Liver (tissue), 9 donors: ENCODE data around the gene PLA2G6. TPM values are rescaled to one million over a fixed set of nuclear protein-coding genes. Genes with fewer than 3 reads are reported as not detected.

Experiments
- DNase-seq: peaks from one replicate; pipeline ENCODE4 v3.0.0-alpha.2; 2017; ENCODE audit warnings: low spot score
- H3K27ac ChIP-seq, 2 donors: one replicate each; pipeline ENCODE4 v1.7.0; 2013; ENCODE audit warnings: inconsistent platforms in 2 of 2, low read length in 2 of 2, control low read depth in 1 of 2, low read depth in 1 of 2, mild to moderate bottlenecking in 1 of 2
- H3K27me3 ChIP-seq, 4 donors: one replicate each; pipeline versions ENCODE4 v1.6.1 to v1.7.0; 2013; ENCODE audit warnings: low read length in 3 of 4, inconsistent platforms in 1 of 4, mild to moderate bottlenecking in 1 of 4, moderate library complexity in 1 of 4; ENCODE audit not compliant: control insufficient read depth in 4 of 4, insufficient read depth in 4 of 4
- H3K36me3 ChIP-seq, 4 donors: one replicate each; pipeline versions ENCODE4 v1.6.1 to v1.7.0; 2013; ENCODE audit warnings: low read length in 3 of 4, mild to moderate bottlenecking in 3 of 4, low read depth in 1 of 4, moderate library complexity in 1 of 4; ENCODE audit not compliant: control insufficient read depth in 4 of 4, insufficient read depth in 3 of 4
- H3K4me1 ChIP-seq, 4 donors: one replicate each; pipeline versions ENCODE4 v1.6.1 to v1.7.0; 2013; ENCODE audit warnings: low read length in 3 of 4, mild to moderate bottlenecking in 3 of 4, moderate library complexity in 1 of 4; ENCODE audit not compliant: control insufficient read depth in 4 of 4, insufficient read depth in 4 of 4
- H3K4me3 ChIP-seq, 3 donors: one replicate each; pipeline versions ENCODE4 v1.6.1 to v1.7.0; 2013; ENCODE audit warnings: low read length in 3 of 3, control low read depth in 1 of 3, low read depth in 1 of 3, mild to moderate bottlenecking in 1 of 3
- H3K9ac ChIP-seq, 2 donors: one replicate each; pipeline ENCODE4 v1.7.0; 2013; ENCODE audit warnings: low read length in 2 of 2, mild to moderate bottlenecking in 2 of 2, moderate library complexity in 2 of 2, control low read depth in 1 of 2, low read depth in 1 of 2
- H3K9me3 ChIP-seq, 4 donors: one replicate each; pipeline versions ENCODE4 v1.6.1 to v1.7.0; 2013; ENCODE audit warnings: low read length in 3 of 4; ENCODE audit not compliant: control insufficient read depth in 4 of 4
- FOXA1 ChIP-seq: IDR thresholded peaks from 2 replicates; pipeline ENCODE4 v1.6.1; 2016; ENCODE audit warnings: antibody characterized with exemption
- FOXA2 ChIP-seq: IDR thresholded peaks from 2 replicates; pipeline ENCODE4 v1.6.1; 2016; ENCODE audit warnings: antibody characterized with exemption
- GABPA ChIP-seq, 2 donors: IDR thresholded peaks in 1 of 2; conservative IDR thresholded peaks in 1 of 2; 2 replicates each; pipeline ENCODE4 v1.6.1; 2016; ENCODE audit warnings: antibody characterized with exemption in 2 of 2, mild to moderate bottlenecking in 1 of 2, moderate library complexity in 1 of 2
- HNF4A ChIP-seq, 2 donors: conservative IDR thresholded peaks; 2 replicates each; pipeline ENCODE4 v1.6.1; 2016; ENCODE audit warnings: antibody characterized with exemption in 2 of 2, mild to moderate bottlenecking in 2 of 2
- HNF4G ChIP-seq: IDR thresholded peaks from 2 replicates; pipeline ENCODE4 v1.6.1; 2016; ENCODE audit warnings: antibody characterized with exemption
- JUND ChIP-seq, 2 donors: IDR thresholded peaks; 2 replicates each; pipeline ENCODE4 v1.6.1; 2016; ENCODE audit warnings: antibody characterized with exemption in 2 of 2
- NR2F2 ChIP-seq: IDR thresholded peaks from 2 replicates; pipeline ENCODE4 v1.6.1; 2016; ENCODE audit warnings: antibody characterized with exemption
- RAD21 ChIP-seq, 2 donors: IDR thresholded peaks; 2 replicates each; pipeline ENCODE4 v1.6.1; 2016; ENCODE audit warnings: antibody characterized with exemption in 2 of 2, mild to moderate bottlenecking in 2 of 2
- RXRA ChIP-seq, 2 donors: IDR thresholded peaks; 2 replicates each; pipeline ENCODE4 v1.6.1; 2017 to 2018; ENCODE audit warnings: antibody characterized with exemption in 2 of 2, mild to moderate bottlenecking in 1 of 2
- SP1 ChIP-seq: IDR thresholded peaks from 2 replicates; pipeline ENCODE4 v1.6.1; 2018; ENCODE audit warnings: antibody characterized with exemption, mild to moderate bottlenecking
- TAF1 ChIP-seq: conservative IDR thresholded peaks from 2 replicates; pipeline ENCODE4 v1.6.1; 2016; ENCODE audit warnings: antibody characterized with exemption, mild to moderate bottlenecking
- YY1 ChIP-seq: IDR thresholded peaks from 2 replicates; pipeline ENCODE4 v1.6.1; 2016; ENCODE audit warnings: antibody characterized with exemption, mild to moderate bottlenecking
- WGBS: extraction: QIAGEN DNeasy Blood & Tissue Kit; methylation state at CpG from one replicate; pipeline ENCODE4 v1.1.7; 2013; 5-methylcytosine and 5-hydroxymethylcytosine counted together
- polyA plus RNA-seq, 2 donors: library from polyadenylated mRNA; stranded (reverse) in 1 of 2; unstranded in 1 of 2; fragments of 200-250 nt in 1 of 2; fragments of >200 nt in 1 of 2; fragmentation: Nextera tagmentation in 1 of 2; extraction: Ambion mirVana in 1 of 2; gene quantifications; one replicate each; pipeline versions ENCODE4 v1.2.1 to v1.2.3, GENCODE V29; 2013 to 2015
- total RNA-seq, 2 donors: library from RNA; depleted of rRNA; stranded (reverse); fragments of >200 nt; gene quantifications; one replicate each; pipeline ENCODE4 v1.2.3, GENCODE V29; 2014
- TF ChIP-seq, protein P1 (sequence below): IDR thresholded peaks from 2 replicates; pipeline ENCODE4 v1.6.1; 2016; ENCODE audit warnings: antibody characterized with exemption, mild to moderate bottlenecking
- TF ChIP-seq, protein P2 (sequence below): IDR thresholded peaks from 2 replicates; pipeline ENCODE4 v1.6.1; 2016; ENCODE audit warnings: antibody characterized with exemption
- TF ChIP-seq, protein P3 (sequence below): IDR thresholded peaks from 2 replicates; pipeline ENCODE4 v1.6.1; 2016; ENCODE audit warnings: antibody characterized with exemption
- TF ChIP-seq, protein P4 (sequence below): IDR thresholded peaks from 2 replicates; pipeline ENCODE4 v1.6.1; 2016; ENCODE audit warnings: antibody characterized with exemption
- TF ChIP-seq, protein P5 (sequence below): fragments of 150-350 bp; IDR thresholded peaks from 2 replicates; pipeline ENCODE4 v1.5.1; 2017; ENCODE audit warnings: improper control_type of control experiment, low read depth, low read length; ENCODE audit not compliant: missing input control
- donor health status: healthy.
- donor health status: healthy.
- donor health status: healthy.
- donor health status: healthy.
- donor health status: healthy.

PLA2G6 gene
- total and polyA plus RNA-seq, 4 donors, result 5.7 to 9.0 (median 7.2) TPM

DNA sequence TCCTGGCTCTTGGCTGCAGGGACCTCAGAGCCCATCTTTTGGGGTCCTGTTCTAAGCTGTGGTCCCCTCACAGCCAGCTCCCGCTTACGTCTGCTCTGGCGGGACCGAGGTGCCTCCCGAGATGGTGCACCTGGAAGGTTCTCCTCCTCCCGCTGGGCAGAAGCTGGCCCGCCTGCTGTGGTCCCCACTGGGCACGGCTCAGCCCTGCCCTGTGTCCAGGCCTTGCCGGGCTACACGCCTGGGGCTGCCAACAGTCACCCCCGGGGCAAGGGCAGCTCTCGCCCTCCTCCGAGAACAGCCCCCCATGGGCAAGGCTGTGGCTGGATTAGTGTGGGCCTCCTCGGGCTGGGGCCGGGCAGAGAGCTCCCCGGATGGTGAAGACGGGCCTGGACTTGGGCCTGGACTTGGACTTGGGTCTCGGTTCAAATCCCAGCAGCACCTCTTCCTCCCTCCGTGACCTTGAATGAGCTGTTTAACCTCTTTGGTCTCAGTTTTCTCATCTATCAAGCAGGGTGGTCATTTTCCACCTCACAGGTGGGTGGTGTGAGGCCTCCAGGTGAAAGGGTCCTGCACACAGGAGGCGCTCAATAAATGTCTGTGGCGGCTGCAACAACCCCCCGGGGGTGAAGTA is 72.1 kb downstream of the PLA2G6 start:
- TF ChIP-seq JUND (IDR thresholded peaks at IDR 0.05) (no peak), HNF4A (conservative IDR thresholded peaks at IDR 0.05) (peak in 1 of 2 donors; percentile 39), GABPA (IDR thresholded peaks at IDR 0.05 in 1 of 2, conservative IDR thresholded peaks at IDR 0.05 in 1 of 2) (no peak), RAD21 (IDR thresholded peaks at IDR 0.05) (no peak)
- no peak overlapping the region for H3K4me3 ChIP-seq
- H3K27ac ChIP-seq, result no peak overlapping the region
- no peak for DNase-seq
- H3K36me3 ChIP-seq, result no peaks in the 10 kb centered on the region
- H3K4me1 ChIP-seq, result peaks cover 11 to 24% (median 18%) of the 10 kb centered on the region in 4 donors
- H3K9me3 ChIP-seq, result no peaks in the 10 kb centered on the region
- no peak overlapping the region for H3K9ac ChIP-seq
- 94% methylated on average over 22 of the region's 22 CpGs for WGBS
- H3K27me3 ChIP-seq, result no peaks in the 10 kb centered on the region

DNA sequence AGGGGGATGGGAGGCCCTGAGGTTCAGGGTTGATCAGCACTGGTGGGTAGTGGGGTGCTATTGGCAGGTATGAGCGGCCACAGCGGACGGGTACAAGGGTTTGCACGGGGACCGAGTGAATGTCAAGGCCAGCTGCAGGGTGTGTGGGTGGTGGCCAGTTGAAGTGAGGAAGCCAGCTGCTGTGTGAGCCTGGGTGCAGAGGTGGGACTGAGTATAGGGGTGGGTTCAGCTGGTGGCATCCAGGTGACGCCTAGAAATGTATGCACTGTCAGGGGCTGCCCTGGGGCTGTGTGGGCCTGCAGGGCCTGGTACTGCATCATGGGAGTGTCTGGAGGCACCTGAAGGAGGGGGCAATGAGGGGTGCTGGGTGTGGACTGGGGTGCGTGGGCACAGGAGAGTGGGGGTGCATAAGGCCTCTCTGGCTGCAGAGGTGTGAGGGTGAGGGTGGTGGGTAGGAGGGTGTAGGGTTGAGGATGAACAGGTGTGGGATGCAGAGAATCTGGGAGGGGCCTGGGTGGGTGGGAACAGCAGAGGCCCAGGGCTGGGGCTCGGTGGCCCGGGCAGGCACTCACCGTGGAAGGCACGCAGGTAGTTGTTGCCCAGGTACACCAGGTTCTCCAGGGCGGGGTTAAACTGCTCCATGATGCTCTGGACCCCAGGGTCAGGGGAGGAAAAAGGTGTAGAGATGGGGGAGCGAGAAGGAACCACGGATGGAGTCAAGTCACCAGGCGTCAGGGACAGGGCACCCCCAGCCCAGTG is 72.9 kb downstream of the PLA2G6 start:
- Histone ChIP-seq H3K9me3 (no peaks in the 10 kb centered on the region), H3K27me3 (no peaks in the 10 kb centered on the region), H3K4me3 (no peak overlapping the region), H3K9ac (no peak overlapping the region), H3K36me3 (no peaks in the 10 kb centered on the region), H3K27ac (no peak overlapping the region), H3K4me1 (peaks cover 11 to 24% (median 17%) of the 10 kb centered on the region in 4 donors)
- no peak for DNase-seq
- TF ChIP-seq SP1 (no peak), HNF4A (conservative IDR thresholded peaks at IDR 0.05) (no peak), RXRA (IDR thresholded peaks at IDR 0.05) (no peak)
- 84% methylated on average over 15 of the region's 15 CpGs for WGBS

DNA sequence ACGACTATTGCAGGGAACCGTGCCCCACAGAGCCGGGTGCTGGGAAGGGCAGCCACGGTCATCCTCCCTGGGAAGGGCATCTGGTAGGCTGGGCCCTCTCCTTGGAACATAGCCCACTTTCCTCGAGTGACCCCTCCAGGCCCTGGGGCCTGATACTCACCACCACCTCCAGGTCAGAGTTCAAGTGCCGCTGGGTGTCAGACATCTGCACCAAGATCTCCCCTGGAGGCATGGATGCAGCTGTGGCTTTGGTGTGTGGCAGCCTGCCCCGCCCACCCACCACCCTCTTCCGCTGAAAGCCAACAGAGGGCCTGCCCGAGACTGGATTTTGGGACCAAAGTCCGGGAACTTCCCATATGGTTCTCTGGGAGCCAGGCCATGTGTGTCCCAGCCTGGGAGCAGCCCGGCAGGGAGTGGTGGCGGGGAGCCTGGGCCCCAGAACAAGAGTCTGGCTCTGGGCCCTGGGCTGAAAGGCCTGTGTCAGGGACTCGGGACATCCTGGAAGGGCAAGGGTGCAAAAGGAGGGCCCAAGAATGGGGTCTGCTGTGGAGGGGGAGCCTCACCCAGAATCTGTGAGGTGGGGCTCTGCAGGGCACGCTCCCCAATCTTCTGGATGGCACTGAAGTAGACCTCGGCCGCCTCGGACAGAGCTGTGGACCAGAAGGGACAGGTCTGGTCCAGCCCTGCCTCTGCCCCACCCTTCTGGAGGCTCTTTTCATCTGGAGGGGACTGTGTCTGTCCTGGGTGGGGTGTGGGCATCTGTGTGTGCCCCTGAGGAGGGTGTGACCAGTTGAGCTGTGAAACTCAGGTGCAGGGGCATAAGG is 73.7 kb downstream of the PLA2G6 start:
- H3K9ac ChIP-seq, result no peak overlapping the region
- no peaks in the 10 kb centered on the region for H3K36me3 ChIP-seq
- WGBS, result 41% methylated on average over 17 of the region's 17 CpGs
- TF ChIP-seq FOXA2 (no peak), JUND (IDR thresholded peaks at IDR 0.05) (no peak), GABPA (IDR thresholded peaks at IDR 0.05 in 1 of 2, conservative IDR thresholded peaks at IDR 0.05 in 1 of 2) (peak in 1 of 2 donors; percentile 21), NR2F2 (no peak), HNF4A (conservative IDR thresholded peaks at IDR 0.05) (peak; percentile 89 to 92), YY1 (no peak), HNF4G (peak; percentile 83), RAD21 (IDR thresholded peaks at IDR 0.05) (peak; percentile 43 to 52), FOXA1 (no peak), SP1 (peak; percentile 93), TAF1 (no peak), RXRA (IDR thresholded peaks at IDR 0.05) (peak; percentile 79 to 81)
- TF ChIP-seq, protein P1, sequence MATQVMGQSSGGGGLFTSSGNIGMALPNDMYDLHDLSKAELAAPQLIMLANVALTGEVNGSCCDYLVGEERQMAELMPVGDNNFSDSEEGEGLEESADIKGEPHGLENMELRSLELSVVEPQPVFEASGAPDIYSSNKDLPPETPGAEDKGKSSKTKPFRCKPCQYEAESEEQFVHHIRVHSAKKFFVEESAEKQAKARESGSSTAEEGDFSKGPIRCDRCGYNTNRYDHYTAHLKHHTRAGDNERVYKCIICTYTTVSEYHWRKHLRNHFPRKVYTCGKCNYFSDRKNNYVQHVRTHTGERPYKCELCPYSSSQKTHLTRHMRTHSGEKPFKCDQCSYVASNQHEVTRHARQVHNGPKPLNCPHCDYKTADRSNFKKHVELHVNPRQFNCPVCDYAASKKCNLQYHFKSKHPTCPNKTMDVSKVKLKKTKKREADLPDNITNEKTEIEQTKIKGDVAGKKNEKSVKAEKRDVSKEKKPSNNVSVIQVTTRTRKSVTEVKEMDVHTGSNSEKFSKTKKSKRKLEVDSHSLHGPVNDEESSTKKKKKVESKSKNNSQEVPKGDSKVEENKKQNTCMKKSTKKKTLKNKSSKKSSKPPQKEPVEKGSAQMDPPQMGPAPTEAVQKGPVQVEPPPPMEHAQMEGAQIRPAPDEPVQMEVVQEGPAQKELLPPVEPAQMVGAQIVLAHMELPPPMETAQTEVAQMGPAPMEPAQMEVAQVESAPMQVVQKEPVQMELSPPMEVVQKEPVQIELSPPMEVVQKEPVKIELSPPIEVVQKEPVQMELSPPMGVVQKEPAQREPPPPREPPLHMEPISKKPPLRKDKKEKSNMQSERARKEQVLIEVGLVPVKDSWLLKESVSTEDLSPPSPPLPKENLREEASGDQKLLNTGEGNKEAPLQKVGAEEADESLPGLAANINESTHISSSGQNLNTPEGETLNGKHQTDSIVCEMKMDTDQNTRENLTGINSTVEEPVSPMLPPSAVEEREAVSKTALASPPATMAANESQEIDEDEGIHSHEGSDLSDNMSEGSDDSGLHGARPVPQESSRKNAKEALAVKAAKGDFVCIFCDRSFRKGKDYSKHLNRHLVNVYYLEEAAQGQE, result peak; percentile 45
- TF ChIP-seq, protein P2, sequence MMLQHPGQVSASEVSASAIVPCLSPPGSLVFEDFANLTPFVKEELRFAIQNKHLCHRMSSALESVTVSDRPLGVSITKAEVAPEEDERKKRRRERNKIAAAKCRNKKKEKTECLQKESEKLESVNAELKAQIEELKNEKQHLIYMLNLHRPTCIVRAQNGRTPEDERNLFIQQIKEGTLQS, result no peak
- TF ChIP-seq, protein P3, sequence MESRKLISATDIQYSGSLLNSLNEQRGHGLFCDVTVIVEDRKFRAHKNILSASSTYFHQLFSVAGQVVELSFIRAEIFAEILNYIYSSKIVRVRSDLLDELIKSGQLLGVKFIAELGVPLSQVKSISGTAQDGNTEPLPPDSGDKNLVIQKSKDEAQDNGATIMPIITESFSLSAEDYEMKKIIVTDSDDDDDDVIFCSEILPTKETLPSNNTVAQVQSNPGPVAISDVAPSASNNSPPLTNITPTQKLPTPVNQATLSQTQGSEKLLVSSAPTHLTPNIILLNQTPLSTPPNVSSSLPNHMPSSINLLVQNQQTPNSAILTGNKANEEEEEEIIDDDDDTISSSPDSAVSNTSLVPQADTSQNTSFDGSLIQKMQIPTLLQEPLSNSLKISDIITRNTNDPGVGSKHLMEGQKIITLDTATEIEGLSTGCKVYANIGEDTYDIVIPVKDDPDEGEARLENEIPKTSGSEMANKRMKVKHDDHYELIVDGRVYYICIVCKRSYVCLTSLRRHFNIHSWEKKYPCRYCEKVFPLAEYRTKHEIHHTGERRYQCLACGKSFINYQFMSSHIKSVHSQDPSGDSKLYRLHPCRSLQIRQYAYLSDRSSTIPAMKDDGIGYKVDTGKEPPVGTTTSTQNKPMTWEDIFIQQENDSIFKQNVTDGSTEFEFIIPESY, result no peak
- TF ChIP-seq, protein P4, sequence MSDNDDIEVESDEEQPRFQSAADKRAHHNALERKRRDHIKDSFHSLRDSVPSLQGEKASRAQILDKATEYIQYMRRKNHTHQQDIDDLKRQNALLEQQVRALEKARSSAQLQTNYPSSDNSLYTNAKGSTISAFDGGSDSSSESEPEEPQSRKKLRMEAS, result no peak
- TF ChIP-seq, protein P5, sequence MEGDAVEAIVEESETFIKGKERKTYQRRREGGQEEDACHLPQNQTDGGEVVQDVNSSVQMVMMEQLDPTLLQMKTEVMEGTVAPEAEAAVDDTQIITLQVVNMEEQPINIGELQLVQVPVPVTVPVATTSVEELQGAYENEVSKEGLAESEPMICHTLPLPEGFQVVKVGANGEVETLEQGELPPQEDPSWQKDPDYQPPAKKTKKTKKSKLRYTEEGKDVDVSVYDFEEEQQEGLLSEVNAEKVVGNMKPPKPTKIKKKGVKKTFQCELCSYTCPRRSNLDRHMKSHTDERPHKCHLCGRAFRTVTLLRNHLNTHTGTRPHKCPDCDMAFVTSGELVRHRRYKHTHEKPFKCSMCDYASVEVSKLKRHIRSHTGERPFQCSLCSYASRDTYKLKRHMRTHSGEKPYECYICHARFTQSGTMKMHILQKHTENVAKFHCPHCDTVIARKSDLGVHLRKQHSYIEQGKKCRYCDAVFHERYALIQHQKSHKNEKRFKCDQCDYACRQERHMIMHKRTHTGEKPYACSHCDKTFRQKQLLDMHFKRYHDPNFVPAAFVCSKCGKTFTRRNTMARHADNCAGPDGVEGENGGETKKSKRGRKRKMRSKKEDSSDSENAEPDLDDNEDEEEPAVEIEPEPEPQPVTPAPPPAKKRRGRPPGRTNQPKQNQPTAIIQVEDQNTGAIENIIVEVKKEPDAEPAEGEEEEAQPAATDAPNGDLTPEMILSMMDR, result no peak

More for the DNA sequence above, 73.7 kb downstream of the PLA2G6 start:
- H3K4me3 ChIP-seq, result no peak overlapping the region
- no peaks in the 10 kb centered on the region for H3K9me3 ChIP-seq
- DNase-seq, result no peak
- H3K27ac ChIP-seq, result peak overlapping the region; percentile 43 to 52
- no peaks in the 10 kb centered on the region for H3K27me3 ChIP-seq
- peaks cover 11 to 24% (median 17%) of the 10 kb centered on the region in 4 donors for H3K4me1 ChIP-seq
